Measurements from ENCODE around the gene BLVRA.

DNA sequence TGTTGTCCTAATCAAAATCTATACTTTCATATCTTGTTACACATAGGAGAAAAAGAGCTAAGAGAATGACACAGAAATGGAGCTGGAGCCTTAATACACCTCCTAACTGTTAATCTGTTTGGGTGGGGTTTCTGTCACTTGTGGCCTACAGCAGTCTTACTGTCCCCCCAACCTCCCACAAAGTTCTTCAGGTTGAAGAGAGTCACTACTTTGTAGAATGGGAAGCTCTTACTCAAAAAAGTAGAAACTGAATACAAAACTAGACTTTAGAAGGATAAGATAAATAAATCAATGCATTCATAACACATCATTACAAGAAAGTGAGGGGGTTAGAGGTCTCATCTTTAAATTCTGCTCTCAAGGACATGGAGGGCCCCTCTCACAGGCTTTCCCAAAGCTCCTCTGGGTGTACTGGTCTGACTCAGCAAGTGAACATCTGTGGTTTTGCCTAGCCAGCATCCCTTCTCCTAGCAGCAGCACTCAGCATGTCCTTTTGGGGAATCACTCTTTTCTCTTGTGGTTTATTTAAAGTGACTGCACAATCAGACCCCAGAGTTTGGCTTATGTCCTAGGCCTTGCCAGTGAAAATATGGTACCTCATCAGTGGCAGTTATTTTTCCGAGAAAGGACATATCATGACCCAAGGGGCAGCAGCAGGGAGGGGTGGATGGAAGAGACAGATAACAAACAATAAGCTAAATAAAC, 2.0 kb upstream of the BLVRA start:
- no peak for TF ChIP-seq POLR2AphosphoS5 (IDR thresholded peaks at IDR 0.05; ENCODE audit: low read depth, low read length)
- no peak for TF ChIP-seq REST (IDR thresholded peaks at IDR 0.05; ENCODE audit: insufficient read depth in 1 of 2, low read depth in 2 of 2, low read length in 2 of 2)
- TF ChIP-seq TAF1 (IDR thresholded peaks at IDR 0.05; ENCODE audit: borderline replicate concordance, insufficient read depth, low read length) = no peak
- TF ChIP-seq FOXP2 (optimal IDR thresholded peaks at IDR 0.05; ENCODE audit: borderline replicate concordance, extremely low read depth, extremely low read length, insufficient read depth) = no peak
- no peak for TF ChIP-seq SIN3A (IDR thresholded peaks at IDR 0.05; ENCODE audit: borderline replicate concordance, insufficient read depth, low read length)

All from PFSK-1 (cell line).